Neuronal stem cell (in vitro differentiated cells): ENCODE measurements around the gene FGGY.

Experiments
- DNase-seq: peaks from one replicate; pipeline ENCODE4 v3.0.0-alpha.2; 2013; ENCODE audit warnings: low spot score
- H2AFZ ChIP-seq: one replicate; pipeline ENCODE4 v1.6.1; 2013; ENCODE audit warnings: mild to moderate bottlenecking, low read length, inconsistent platforms
- H2AK5ac ChIP-seq: 2 replicates; pipeline ENCODE4 v1.6.1; 2013; ENCODE audit warnings: low read depth, mild to moderate bottlenecking, inconsistent platforms, low read length, moderate library complexity, mixed read lengths
- H2BK120ac ChIP-seq: 2 replicates; pipeline ENCODE4 v1.6.1; 2013; ENCODE audit warnings: low read depth, mild to moderate bottlenecking, inconsistent platforms, low read length, moderate library complexity, mixed read lengths
- H2BK12ac ChIP-seq: one replicate; pipeline ENCODE4 v1.6.1; 2013; ENCODE audit warnings: low read length, inconsistent platforms
- H2BK15ac ChIP-seq: 2 replicates; pipeline ENCODE4 v1.6.1; 2013; ENCODE audit warnings: mild to moderate bottlenecking, low read length, inconsistent platforms, mixed read lengths
- H2BK5ac ChIP-seq: one replicate; pipeline ENCODE4 v1.6.1; 2013; ENCODE audit warnings: inconsistent platforms, mild to moderate bottlenecking, low read length, moderate library complexity
- H3K14ac ChIP-seq: one replicate; pipeline ENCODE4 v1.6.1; 2013; ENCODE audit warnings: low read length, inconsistent platforms
- H3K18ac ChIP-seq: 2 replicates; pipeline ENCODE4 v1.6.1; 2013; ENCODE audit warnings: low read length, inconsistent platforms
- H3K23ac ChIP-seq: 2 replicates; pipeline ENCODE4 v1.6.1; 2013; ENCODE audit warnings: low read depth, mild to moderate bottlenecking, mixed read lengths, low read length, inconsistent platforms; ENCODE audit not compliant: poor library complexity
- H3K27ac ChIP-seq: replicated peaks from 3 replicates; pipeline ENCODE4 v1.5.1; 2013; ENCODE audit warnings: low read length, inconsistent platforms
- H3K27me3 ChIP-seq, 3 experiments: 2 replicates each; pipeline ENCODE4 v1.6.1; 2013; ENCODE audit warnings: low read length in 3 of 3, mild to moderate bottlenecking in 2 of 3, inconsistent platforms in 1 of 3, low read depth in 1 of 3, mixed read lengths in 1 of 3, moderate library complexity in 1 of 3; ENCODE audit not compliant: control insufficient read depth in 3 of 3, insufficient read depth in 3 of 3
- H3K36me3 ChIP-seq, 2 donors: replicated peaks in 1 of 2; 2 replicates each; pipeline ENCODE4 v1.6.1; 2013; ENCODE audit warnings: low read length in 2 of 2; ENCODE audit not compliant: control insufficient read depth in 2 of 2, insufficient read depth in 2 of 2
- H3K4ac ChIP-seq: 2 replicates; pipeline ENCODE4 v1.6.1; 2013; ENCODE audit warnings: inconsistent platforms, mild to moderate bottlenecking, low read length, moderate library complexity
- H3K4me1 ChIP-seq, 2 donors: 1 replicate in 1 of 2; 2 replicates in 1 of 2; pipeline ENCODE4 v1.6.1; 2013; ENCODE audit warnings: low read length in 2 of 2, low read depth in 1 of 2; ENCODE audit not compliant: control insufficient read depth in 2 of 2, insufficient read depth in 1 of 2
- H3K4me2 ChIP-seq: one replicate; pipeline ENCODE4 v1.6.1; 2013; ENCODE audit warnings: mild to moderate bottlenecking, low read length, inconsistent platforms; ENCODE audit not compliant: insufficient read depth, poor library complexity, severe bottlenecking
- H3K4me3 ChIP-seq, 2 donors: 2 replicates each; pipeline ENCODE4 v1.5.1; 2013; ENCODE audit warnings: low read length in 2 of 2, mild to moderate bottlenecking in 2 of 2, inconsistent platforms in 1 of 2, moderate library complexity in 1 of 2
- H3K79me1 ChIP-seq: one replicate; pipeline ENCODE4 v1.6.1; 2013; ENCODE audit warnings: low read depth, mild to moderate bottlenecking, inconsistent platforms, low read length, moderate library complexity
- H3K9ac ChIP-seq: one replicate; pipeline ENCODE4 v1.6.1; 2013; ENCODE audit warnings: mild to moderate bottlenecking, low read depth, low read length, inconsistent platforms; ENCODE audit not compliant: poor library complexity
- H3K9me3 ChIP-seq, 2 donors: replicated peaks in 1 of 2; 2 replicates each; pipeline versions ENCODE3 to v1.6.1; 2013; ENCODE audit warnings: low read length in 2 of 2, mild to moderate bottlenecking in 2 of 2, inconsistent platforms in 1 of 2, low read depth in 1 of 2, mixed read lengths in 1 of 2, moderate library complexity in 1 of 2; ENCODE audit not compliant: control insufficient read depth in 2 of 2, insufficient read depth in 1 of 2
- H4K8ac ChIP-seq: one replicate; pipeline ENCODE4 v1.6.1; 2013; ENCODE audit warnings: low read depth, mild to moderate bottlenecking, inconsistent platforms, low read length, moderate library complexity
- H4K91ac ChIP-seq: one replicate; pipeline ENCODE4 v1.6.1; 2013; ENCODE audit warnings: low read length, low read depth, mild to moderate bottlenecking, inconsistent platforms; ENCODE audit not compliant: poor library complexity
- WGBS, 2 donors: extraction: QIAGEN DNeasy Blood & Tissue Kit; methylation state at CpG; one replicate each; pipeline ENCODE4 v1.1.7; 2013; ENCODE audit warnings: missing lambda C conversion rate in 2 of 2, mixed read lengths in 1 of 2; ENCODE audit not compliant: insufficient read length in 2 of 2, insufficient replicate concordance in 1 of 2; ENCODE audit errors: extremely low coverage in 2 of 2; 5-methylcytosine and 5-hydroxymethylcytosine counted together

FGGY gene

GRCh38 chr1:59276439-59276851 is 20.4 kb upstream of the FGGY start:
- Histone ChIP-seq H3K9ac (no peak overlapping the region), H2BK12ac (no peak overlapping the region), H3K36me3 (no peaks in the 10 kb centered on the region), H4K8ac (no peak overlapping the region), H3K4me1 (no peaks in the 10 kb centered on the region), H3K79me1 (no peaks in the 10 kb centered on the region), H2BK5ac (no peak overlapping the region), H3K4ac (no peak overlapping the region), H2AK5ac (no peak overlapping the region), H3K14ac (no peak overlapping the region), H2AFZ (no peak overlapping the region), H3K18ac (no peak overlapping the region), H3K4me3 (no peak overlapping the region), H3K23ac (no peak overlapping the region), H3K27ac (no peak overlapping the region), H2BK120ac (no peak overlapping the region), H3K9me3 (no peaks in the 10 kb centered on the region), H3K27me3 (no peaks in the 10 kb centered on the region), H3K4me2 (no peak overlapping the region), H4K91ac (no peak overlapping the region), H2BK15ac (no peak overlapping the region)
- DNase-seq = no peak
- WGBS, 2 donors = no CpG with 5 or more reads among the region's 3 CpGs

- Histone ChIP-seq H3K18ac (no peak overlapping the region), H3K36me3 (no peaks in the 10 kb centered on the region), H3K27ac (no peak overlapping the region), H2AK5ac (no peak overlapping the region), H4K8ac (no peak overlapping the region), H3K4me1 (no peaks in the 10 kb centered on the region), H3K9me3 (no peaks in the 10 kb centered on the region), H3K9ac (no peak overlapping the region), H2BK5ac (no peak overlapping the region), H2BK15ac (no peak overlapping the region), H3K4me2 (no peak overlapping the region), H3K27me3 (no peaks in the 10 kb centered on the region), H3K4ac (no peak overlapping the region), H2BK12ac (no peak overlapping the region), H3K4me3 (no peak overlapping the region), H4K91ac (no peak overlapping the region), H2BK120ac (no peak overlapping the region), H3K14ac (no peak overlapping the region), H2AFZ (no peak overlapping the region), H3K79me1 (no peaks in the 10 kb centered on the region), H3K23ac (no peak overlapping the region)
- no CpG with 5 or more reads among the region's 2 CpGs for WGBS, 2 donors
- DNase-seq = no peak
These were observed 18.0 kb upstream of the FGGY start for GRCh38 chr1:59278780-59279354.

- Histone ChIP-seq H2BK15ac (no peak overlapping the region), H3K27ac (no peak overlapping the region), H3K9ac (no peak overlapping the region), H3K4me1 (no peaks in the 10 kb centered on the region), H3K23ac (no peak overlapping the region), H3K4me2 (no peak overlapping the region), H3K18ac (no peak overlapping the region), H4K8ac (no peak overlapping the region), H2AK5ac (no peak overlapping the region), H4K91ac (no peak overlapping the region), H2BK12ac (no peak overlapping the region), H3K36me3 (no peaks in the 10 kb centered on the region), H3K27me3 (no peaks in the 10 kb centered on the region), H3K4me3 (no peak overlapping the region), H3K14ac (no peak overlapping the region), H2BK5ac (no peak overlapping the region), H3K9me3 (no peaks in the 10 kb centered on the region), H2BK120ac (no peak overlapping the region), H3K79me1 (no peaks in the 10 kb centered on the region), H3K4ac (no peak overlapping the region), H2AFZ (no peak overlapping the region)
- no peak for DNase-seq
- no CpG with 5 or more reads among the region's 5 CpGs for WGBS, 2 donors
These were observed 17.2 kb upstream of the FGGY start for GRCh38 chr1:59279645-59280044.

GRCh38 chr1:59282951-59283350 is 13.9 kb upstream of the FGGY start:
- H3K18ac ChIP-seq = no peak overlapping the region
- H3K4ac ChIP-seq = no peak overlapping the region
- H2AK5ac ChIP-seq = no peak overlapping the region
- DNase-seq = no peak
- H2BK15ac ChIP-seq = no peak overlapping the region
- no peak overlapping the region for H2BK120ac ChIP-seq
- H2BK5ac ChIP-seq = no peak overlapping the region
- peaks cover 0 to 2% of the 10 kb centered on the region in 2 donors for H3K9me3 ChIP-seq
- no peak overlapping the region for H2BK12ac ChIP-seq
- no peak overlapping the region for H3K9ac ChIP-seq
- H3K14ac ChIP-seq = no peak overlapping the region
- H3K79me1 ChIP-seq = no peaks in the 10 kb centered on the region
- H3K27me3 ChIP-seq = no peaks in the 10 kb centered on the region
- WGBS, 2 donors = no CpG with 5 or more reads among the region's 1 CpG
- no peak overlapping the region for H4K91ac ChIP-seq
- no peak overlapping the region for H3K23ac ChIP-seq
- no peak overlapping the region for H3K4me2 ChIP-seq
- H4K8ac ChIP-seq = no peak overlapping the region
- no peaks in the 10 kb centered on the region for H3K36me3 ChIP-seq
- H3K27ac ChIP-seq = no peak overlapping the region
- H3K4me1 ChIP-seq = no peaks in the 10 kb centered on the region
- H2AFZ ChIP-seq = peak overlapping the region; percentile 71
- H3K4me3 ChIP-seq = no peak overlapping the region
